Fibroblast of pulmonary artery (primary cell): ENCODE measurements around the gene DST.

Experiments
- DNase-seq: peaks from one replicate; pipeline ENCODE4 v3.0.0-alpha.2; 2010; ENCODE audit warnings: low read depth
- H3K4me3 ChIP-seq: replicated peaks from 2 replicates; pipeline ENCODE4 v1.5.1; 2011; ENCODE audit warnings: low read depth, mild to moderate bottlenecking, control low read depth, low read length, moderate library complexity
- CTCF ChIP-seq: IDR thresholded peaks from 2 replicates; pipeline ENCODE4 v1.5.1; 2011; ENCODE audit warnings: mild to moderate bottlenecking, control low read depth, low read length, inconsistent platforms; ENCODE audit errors: missing control alignments

The DST gene

GRCh38 chr6:56649053-56649769 is 6.5 kb upstream of the DST start:
- no peak overlapping the region for H3K4me3 ChIP-seq
- no peak for TF ChIP-seq CTCF
- peak; percentile 54 for DNase-seq

GRCh38 chr6:56647172-56647762 is 4.6 kb upstream of the DST start:
- no peak overlapping the region for H3K4me3 ChIP-seq
- TF ChIP-seq CTCF = no peak
- no peak for DNase-seq

- no peak overlapping the region for H3K4me3 ChIP-seq
- TF ChIP-seq CTCF = no peak
- DNase-seq = peak; percentile 77
These were observed 1.7 kb upstream of the DST start for GRCh38 chr6:56644366-56644765.

- H3K4me3 ChIP-seq = no peak overlapping the region
- DNase-seq = peak; percentile 14
- no peak for TF ChIP-seq CTCF
These were observed 845 bp upstream of the DST start for GRCh38 chr6:56643379-56644089.

- no peak for DNase-seq
- no peak overlapping the region for H3K4me3 ChIP-seq
- TF ChIP-seq CTCF = no peak
These were observed 2.3 kb downstream of the DST start for GRCh38 chr6:56640374-56640773.

GRCh38 chr6:56638760-56639159 is 3.9 kb downstream of the DST start:
- TF ChIP-seq CTCF = no peak
- DNase-seq = no peak
- H3K4me3 ChIP-seq = no peak overlapping the region
